ENCODE results near the gene CKLF.
"Not testable (repeated sequence)": the region's sequence is repeated elsewhere in the genome, so short reads cannot be mapped to it uniquely, and the experiment has no call there.

Gene CKLF

GRCh38 chr16:66572356-66572755 is 20.0 kb downstream of the CKLF start:
- DNase-seq, result no peak

GRCh38 chr16:66574081-66574480 is 21.7 kb downstream of the CKLF start:
- DNase-seq, result no peak

DNA sequence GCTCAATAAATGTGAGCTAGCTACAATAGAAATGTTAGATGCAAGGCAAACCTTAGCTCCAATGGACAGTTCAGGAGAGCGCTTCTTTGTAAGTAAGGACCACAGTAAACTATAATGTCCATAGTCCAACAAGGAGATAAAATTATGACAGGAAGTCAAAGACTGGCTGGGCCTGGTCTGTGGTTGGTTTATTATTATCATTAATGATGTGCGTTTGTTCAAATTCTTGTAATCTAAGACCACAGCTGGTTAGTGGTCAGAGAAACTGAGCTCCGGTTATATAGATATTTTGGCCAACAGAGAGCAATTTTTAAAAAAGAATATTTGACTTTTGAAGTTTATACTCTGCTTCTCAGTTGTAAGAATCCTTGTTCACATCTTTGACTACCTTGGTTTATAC is 22.2 kb downstream of the CKLF start:
- no peak for DNase-seq

GRCh38 chr16:66575060-66575459 is 22.7 kb downstream of the CKLF start:
- DNase-seq, result no peak

DNA sequence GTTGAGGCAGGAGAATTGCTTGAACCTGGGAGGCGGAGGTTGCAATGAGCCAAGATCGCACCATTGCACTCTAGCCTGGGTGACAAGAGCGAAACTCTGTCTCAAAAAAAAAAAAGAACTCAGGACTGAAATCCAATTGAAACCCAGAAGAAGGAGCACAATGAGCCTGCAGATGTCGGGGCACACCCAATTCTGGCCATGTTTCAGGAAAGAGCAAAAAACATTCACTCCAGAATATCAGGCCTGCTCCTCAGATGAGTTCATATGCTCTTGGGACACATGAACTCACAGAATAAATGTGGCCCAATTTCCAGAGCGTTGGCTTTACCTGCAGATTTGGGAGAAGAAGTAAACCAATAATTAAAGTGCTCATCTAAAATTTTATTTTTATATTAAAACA is 23.9 kb downstream of the CKLF start:
- no peak for DNase-seq

DNA sequence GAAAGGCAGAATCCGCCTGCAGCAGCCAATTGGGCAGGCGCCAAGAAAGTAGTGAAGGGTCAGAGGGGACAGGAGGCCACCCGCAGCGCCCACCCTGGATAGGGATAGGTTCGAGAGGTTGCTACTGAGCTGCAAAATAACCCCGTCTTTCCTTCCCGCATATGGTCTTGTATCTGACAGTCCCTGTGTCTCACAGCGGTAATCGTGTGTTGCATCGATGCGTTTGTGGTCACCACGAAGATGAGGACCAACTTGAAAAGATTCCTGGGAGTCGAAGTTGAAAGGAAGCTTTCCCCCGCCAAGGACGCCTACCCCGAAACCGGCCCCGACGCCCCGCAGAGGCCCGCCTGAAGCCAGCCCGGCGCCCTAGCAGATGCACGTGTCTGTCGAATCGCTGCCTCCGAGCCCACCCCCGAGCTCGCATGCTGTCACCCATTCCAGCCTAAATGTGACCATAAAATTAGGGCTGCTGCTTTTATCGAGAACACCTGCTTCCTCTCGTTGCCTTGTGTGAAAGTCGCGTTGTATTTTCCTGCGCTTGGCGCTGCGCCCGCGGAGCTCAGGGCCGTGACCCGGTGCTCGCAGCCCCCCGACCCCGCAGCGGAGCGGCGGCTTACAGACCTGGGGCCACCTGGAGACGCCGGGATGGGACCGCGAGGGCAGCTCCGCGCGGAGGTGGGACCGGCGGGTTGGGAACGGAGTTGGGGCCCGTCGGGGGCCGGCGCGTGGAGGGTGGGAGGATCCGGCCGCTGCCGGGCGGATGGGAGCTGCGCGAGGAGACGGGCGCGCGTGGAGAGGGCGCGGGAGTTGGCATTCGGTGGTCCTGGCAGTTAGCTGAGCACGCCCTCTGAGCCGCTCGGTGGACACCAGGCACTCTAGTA is 26.5 kb downstream of the CKLF start, which contains the start of gene CMTM2:
Gene CMTM2 (plus strand): TSS at position 813 of the 881 bp plus-strand sequence. CDS start 145 bp downstream, outside the sequence.
- DNase-seq, result no peak

DNA sequence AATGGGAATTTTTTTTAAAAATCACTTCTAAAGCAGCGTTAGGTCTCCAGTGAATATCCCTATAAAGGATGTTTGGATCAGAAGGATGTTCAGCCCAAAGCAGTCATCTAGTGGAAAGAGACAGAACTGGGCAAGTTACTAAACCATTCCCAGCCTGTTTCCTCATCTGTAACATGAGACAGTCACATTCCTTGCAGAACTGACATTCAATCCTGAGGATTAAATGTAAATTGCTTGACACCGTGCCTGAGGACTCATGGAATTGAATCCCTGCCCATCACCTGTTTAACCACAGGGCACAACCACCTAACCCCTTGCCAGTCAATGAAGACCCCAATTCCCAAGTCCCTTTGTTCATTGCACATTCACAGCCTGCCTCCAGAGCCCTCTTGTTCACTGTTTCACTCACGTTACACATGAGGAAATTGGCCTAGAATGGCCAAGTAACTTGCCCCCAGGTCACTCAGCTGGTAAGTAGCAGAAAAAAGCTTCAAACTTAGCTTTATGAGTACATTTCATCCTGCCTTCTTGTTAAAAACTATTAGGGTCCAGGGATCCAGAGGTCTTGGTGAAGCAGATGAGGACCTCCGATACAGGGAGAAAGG is 28.3 kb downstream of the CKLF start:
- DNase-seq, result peak; percentile 54

GRCh38 chr16:66581246-66581952 is 29.0 kb downstream of the CKLF start:
- DNase-seq, result no peak

DNA sequence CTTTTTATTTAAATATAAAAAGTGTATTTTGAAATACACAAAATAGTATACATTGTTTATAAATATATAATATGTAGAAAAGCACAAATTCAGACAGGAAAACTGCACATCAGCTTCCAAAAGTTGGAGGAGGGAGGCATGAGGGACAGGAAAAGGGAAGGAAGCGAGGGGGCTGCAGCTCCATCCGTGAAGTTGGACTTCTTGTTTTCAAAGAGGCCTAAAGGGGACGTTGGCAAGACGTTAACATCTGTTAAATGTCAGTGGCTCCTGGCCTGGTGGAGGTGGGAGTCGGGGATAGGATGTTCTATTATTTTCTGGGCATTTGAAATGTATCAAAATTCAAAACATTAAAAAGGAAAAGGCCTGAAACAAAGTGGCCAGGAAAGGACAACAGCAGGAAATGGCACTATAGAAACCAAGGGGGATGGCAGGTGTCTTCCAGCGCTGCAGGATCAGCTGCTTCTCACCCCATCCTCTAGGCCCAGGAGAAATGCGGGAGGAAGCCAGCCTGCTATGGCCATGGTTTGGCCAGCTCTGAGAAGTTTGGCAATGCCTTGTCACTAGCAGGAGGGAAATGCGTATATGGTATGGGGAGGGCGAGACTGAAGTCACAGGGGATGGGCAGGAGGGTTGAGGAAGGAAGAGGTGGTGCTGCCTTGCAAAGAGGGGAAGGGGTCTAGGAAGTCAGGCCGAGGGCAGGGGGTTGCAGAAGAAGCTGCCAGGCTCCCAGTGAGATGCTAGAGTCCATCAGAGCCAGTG is 33.3 kb downstream of the CKLF start:
- DNase-seq, result no peak

DNA sequence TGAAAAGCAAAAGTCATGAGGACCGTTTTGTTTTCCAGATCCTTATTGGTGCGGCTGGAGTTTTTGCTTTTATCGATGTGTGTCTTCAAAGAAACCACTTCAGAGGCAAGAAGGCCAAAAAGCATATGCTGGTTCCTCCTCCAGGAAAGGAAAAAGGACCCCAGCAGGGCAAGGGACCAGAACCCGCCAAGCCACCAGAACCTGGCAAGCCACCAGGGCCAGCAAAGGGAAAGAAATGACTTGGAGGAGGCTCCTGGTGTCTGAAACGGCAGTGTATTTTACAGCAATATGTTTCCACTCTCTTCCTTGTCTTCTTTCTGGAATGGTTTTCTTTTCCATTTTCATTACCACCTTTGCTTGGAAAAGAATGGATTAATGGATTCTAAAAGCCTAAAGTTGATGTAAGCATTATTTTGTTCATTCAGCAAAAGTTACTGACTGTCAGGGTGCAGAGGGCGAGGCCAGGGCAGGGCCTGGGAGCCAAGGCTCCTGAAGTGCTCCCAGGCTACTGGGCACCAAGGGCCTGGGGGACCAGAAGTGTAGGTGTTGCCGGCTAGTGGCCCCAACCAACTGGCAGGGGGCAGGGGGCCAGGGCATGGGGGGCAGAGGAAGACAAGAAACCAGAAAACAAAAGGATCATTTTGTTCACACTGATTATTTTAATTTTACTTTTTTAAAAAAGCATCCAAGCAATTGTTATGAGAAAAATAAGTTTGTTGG is 35.7 kb downstream of the CKLF start:
- DNase-seq, result no peak

- no peak for DNase-seq
Observed at GRCh38 chr16:66588981-66589713, 36.8 kb downstream of the CKLF start.

DNA sequence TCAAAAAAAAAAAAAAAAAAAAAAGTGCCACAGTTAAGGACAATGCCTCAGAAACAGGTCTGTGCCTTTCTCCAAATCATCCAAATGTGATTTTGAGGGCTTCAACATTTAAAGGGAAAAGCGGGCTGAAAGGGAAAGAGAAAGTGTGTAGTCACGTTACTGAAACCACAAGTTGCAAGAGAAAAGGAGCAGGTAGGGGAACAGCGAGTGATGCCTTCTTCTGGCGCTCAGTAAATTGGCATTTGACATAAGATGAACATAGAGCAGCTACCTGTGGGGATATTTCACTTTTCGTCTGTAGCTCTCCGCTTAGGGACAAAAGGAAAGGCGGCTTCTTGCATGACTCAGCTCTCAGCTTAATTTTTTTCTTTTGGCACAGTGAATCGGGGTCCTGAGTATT is 37.9 kb downstream of the CKLF start:
- no peak for DNase-seq

- no peak for DNase-seq
Observed at GRCh38 chr16:66591018-66591417, 38.6 kb downstream of the CKLF start.

GRCh38 chr16:66592241-66592640 is 39.9 kb downstream of the CKLF start:
- DNase-seq, result no peak

DNA sequence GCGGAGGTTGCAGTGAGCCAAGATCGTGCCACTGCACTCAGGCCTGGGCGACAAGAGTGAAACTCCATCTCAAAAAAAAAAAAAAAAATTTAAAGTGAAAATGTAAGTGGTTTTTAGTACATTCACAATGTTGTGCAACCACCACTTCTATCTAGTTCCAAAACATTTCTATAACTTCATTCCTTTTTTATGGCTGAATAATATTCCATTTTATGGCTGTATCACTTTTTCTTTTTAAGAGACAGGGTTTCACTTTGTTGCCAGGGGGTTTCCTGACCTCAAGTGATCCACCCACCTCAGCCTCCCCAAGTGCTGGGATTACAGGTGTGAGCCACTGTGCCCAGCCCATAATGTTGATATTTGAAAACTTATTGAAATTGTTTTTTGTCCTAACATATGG is 40.4 kb downstream of the CKLF start:
- DNase-seq, result no peak

GRCh38 chr16:66594739-66595138 is 42.4 kb downstream of the CKLF start:
- DNase-seq, result no peak

- not testable (repeated sequence) for DNase-seq
Observed at GRCh38 chr16:66596559-66596958, 44.2 kb downstream of the CKLF start.

- no peak for DNase-seq
Observed at GRCh38 chr16:66596986-66597848, 44.8 kb downstream of the CKLF start.

DNA sequence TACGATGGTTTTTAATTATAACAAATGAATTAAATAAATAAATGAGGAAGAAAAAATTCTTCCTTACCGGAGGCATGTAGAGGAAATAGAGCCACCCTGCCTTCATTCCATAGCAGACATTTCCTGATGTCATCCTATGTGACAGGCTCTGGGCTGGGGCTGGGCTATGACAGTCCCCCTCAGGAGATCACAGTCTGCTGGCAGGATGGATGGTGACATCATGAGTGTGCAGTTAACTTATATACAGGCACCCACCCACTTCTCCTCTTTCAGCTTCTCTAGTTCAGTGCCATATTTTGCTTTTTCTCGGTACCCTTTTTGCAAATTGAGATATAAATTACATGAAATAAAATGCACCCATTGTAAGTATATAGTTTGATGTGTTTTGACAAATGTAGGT is 45.7 kb downstream of the CKLF start:
- no peak for DNase-seq

- no peak for DNase-seq
Observed at GRCh38 chr16:66599726-66600125, 47.4 kb downstream of the CKLF start.

- no peak for DNase-seq
Observed at GRCh38 chr16:66600477-66600876, 48.1 kb downstream of the CKLF start.
